Activated T-cell treated with anti-CD3 and anti-CD28 coated beads, Interleukin-2, amount 50 U/mL, for 72 hours (primary cell): ENCODE data around the gene IRAK2. TPM values are rescaled to one million over a fixed set of nuclear protein-coding genes. Genes with fewer than 3 reads are reported as not detected.

Experiments
- ATAC-seq, 2 donors: fragments of 150-1000 bp; cut with Tn5 transposase; replicated peaks in 1 of 2; 2 replicates each; pipeline ENCODE4 v1.10.0; 2021; ENCODE audit warnings: moderate library complexity in 2 of 2, mild to moderate bottlenecking in 1 of 2
- DNase-seq, 2 donors: peaks; one replicate each; pipeline ENCODE4 v3.0.0; 2021 to 2022; ENCODE audit warnings: mixed read lengths in 1 of 2
- H3K27ac Mint-ChIP-seq: one replicate; pipeline ENCODE4 v1.8.0; 2022; ENCODE audit warnings: mild to moderate bottlenecking, moderate library complexity, mixed read lengths
- H3K27me3 Mint-ChIP-seq: one replicate; pipeline ENCODE4 v1.8.0; 2022; ENCODE audit warnings: low read depth, mixed read lengths
- H3K36me3 Mint-ChIP-seq, 2 donors: one replicate each; pipeline ENCODE4 v1.8.0; 2022; ENCODE audit warnings: mixed read lengths in 2 of 2, mild to moderate bottlenecking in 1 of 2; ENCODE audit not compliant: insufficient read depth in 2 of 2
- H3K4me1 Mint-ChIP-seq: one replicate; pipeline ENCODE4 v1.8.0; 2022; ENCODE audit warnings: low read depth, mixed read lengths
- H3K4me3 Mint-ChIP-seq, 2 donors: one replicate each; pipeline ENCODE4 v1.8.0; 2022; ENCODE audit warnings: mild to moderate bottlenecking in 2 of 2, mixed read lengths in 2 of 2, moderate library complexity in 2 of 2
- H3K9me3 Mint-ChIP-seq, 2 donors: one replicate each; pipeline ENCODE4 v1.8.0; 2022; ENCODE audit warnings: mixed read lengths in 2 of 2
- total RNA-seq, 2 donors: library from RNA; stranded (reverse); gene quantifications; one replicate each; pipeline ENCODE4 v1.2.3, GENCODE V29; 2022

The IRAK2 gene
- total RNA-seq, 2 donors from 2014 or later: 9.4 to 11.8 TPM

- no peaks in the 10 kb centered on the region for H3K36me3 Mint-ChIP-seq
- DNase-seq (no peak), ATAC-seq (peak; percentile 39 to 41)
- H3K27me3 Mint-ChIP-seq: no peaks in the 10 kb centered on the region
- peaks cover 55% of the 10 kb centered on the region for H3K4me1 Mint-ChIP-seq
- H3K4me3 Mint-ChIP-seq: peak overlapping the region in 1 of 2 donors; percentile 52
- peak overlapping the region; percentile 92 for H3K27ac Mint-ChIP-seq
- H3K9me3 Mint-ChIP-seq: no peaks in the 10 kb centered on the region
Measured at GRCh38 chr3:10185804-10186762, 21.4 kb downstream of the IRAK2 start.

- Mint-ChIP-seq H3K4me3 (peak overlapping the region in 1 of 2 donors; percentile 4), H3K36me3 (no peaks in the 10 kb centered on the region), H3K27ac (peak overlapping the region; percentile 3), H3K4me1 (peaks cover 68% of the 10 kb centered on the region), H3K9me3 (no peaks in the 10 kb centered on the region), H3K27me3 (no peaks in the 10 kb centered on the region)
- no peak for ATAC-seq
- no peak for DNase-seq
Measured at GRCh38 chr3:10187290-10187876, 22.7 kb downstream of the IRAK2 start.

GRCh38 chr3:10187944-10188343, 23.2 kb downstream of the IRAK2 start:
- no peak for DNase-seq
- Mint-ChIP-seq H3K27me3 (no peaks in the 10 kb centered on the region), H3K4me3 (no peak overlapping the region), H3K9me3 (no peaks in the 10 kb centered on the region), H3K27ac (no peak overlapping the region), H3K4me1 (peaks cover 73% of the 10 kb centered on the region), H3K36me3 (no peaks in the 10 kb centered on the region)
- no peak for ATAC-seq

- Mint-ChIP-seq H3K27ac (peak overlapping the region; percentile 64), H3K9me3 (no peaks in the 10 kb centered on the region), H3K36me3 (no peaks in the 10 kb centered on the region), H3K4me1 (peaks cover 84% of the 10 kb centered on the region), H3K4me3 (peak overlapping the region; percentile 52 to 65), H3K27me3 (no peaks in the 10 kb centered on the region)
- no peak for ATAC-seq
- no peak for DNase-seq
Measured at GRCh38 chr3:10188804-10189556, 24.3 kb downstream of the IRAK2 start.

DNA sequence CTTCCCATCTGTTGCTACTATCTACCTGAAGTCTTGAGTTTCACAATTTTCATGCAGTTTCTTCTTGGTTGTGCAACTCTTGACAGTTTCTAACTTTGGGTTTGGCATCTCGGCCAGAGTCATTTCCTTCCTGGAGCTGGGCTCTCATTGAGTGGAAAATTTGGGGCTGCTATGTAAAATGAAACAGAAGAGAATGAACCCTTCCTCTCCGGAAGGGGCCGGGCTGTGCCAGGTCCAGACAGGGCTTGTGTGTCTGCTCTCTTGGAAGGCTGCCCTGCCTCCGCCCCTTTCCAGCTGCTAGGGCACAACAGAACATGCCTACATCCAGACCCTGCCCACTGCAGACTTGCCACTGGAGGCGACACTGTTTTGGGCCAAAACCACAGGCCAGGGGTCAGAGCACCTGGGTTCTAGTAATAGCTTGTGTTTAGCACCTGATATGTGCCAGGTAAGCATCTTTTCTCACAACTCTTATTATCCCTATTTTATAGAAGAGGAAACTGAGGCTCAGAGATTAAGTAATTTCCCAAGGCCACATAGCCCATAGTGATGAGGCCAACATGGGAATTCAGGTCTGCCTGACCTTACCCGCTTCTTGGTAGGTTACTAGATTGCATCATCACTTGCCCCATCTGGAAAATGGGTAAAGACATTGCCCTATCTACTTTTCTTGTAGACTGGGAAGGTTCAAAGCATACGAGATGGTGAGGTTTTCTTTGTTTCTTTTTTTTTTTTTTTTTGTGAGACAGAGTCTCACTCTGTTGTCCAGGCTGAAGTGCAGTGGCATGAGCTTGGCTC, 25.0 kb downstream of the IRAK2 start:
- Mint-ChIP-seq H3K4me1 (peaks cover 91% of the 10 kb centered on the region), H3K9me3 (no peaks in the 10 kb centered on the region), H3K4me3 (peak overlapping the region; percentile 52 to 65), H3K27me3 (no peaks in the 10 kb centered on the region), H3K27ac (peak overlapping the region; percentile 64), H3K36me3 (no peaks in the 10 kb centered on the region)
- ATAC-seq: peak; percentile 25 to 31
- peak; percentile 39 to 49 for DNase-seq

- peak; percentile 42 to 47 for ATAC-seq
- Mint-ChIP-seq H3K27me3 (no peaks in the 10 kb centered on the region), H3K4me3 (peak overlapping the region; percentile 54 to 78), H3K4me1 (peaks cover 95% of the 10 kb centered on the region), H3K36me3 (no peaks in the 10 kb centered on the region), H3K9me3 (no peaks in the 10 kb centered on the region), H3K27ac (peak overlapping the region; percentile 71)
- DNase-seq: peak; percentile 77 to 79
Measured at GRCh38 chr3:10192953-10193691, 28.4 kb downstream of the IRAK2 start.

GRCh38 chr3:10193692-10194327, 29.1 kb downstream of the IRAK2 start:
- no peaks in the 10 kb centered on the region for H3K36me3 Mint-ChIP-seq
- H3K27me3 Mint-ChIP-seq: no peaks in the 10 kb centered on the region
- peak overlapping the region; percentile 71 for H3K27ac Mint-ChIP-seq
- peak overlapping the region; percentile 54 to 78 for H3K4me3 Mint-ChIP-seq
- H3K9me3 Mint-ChIP-seq: no peaks in the 10 kb centered on the region
- peaks cover 98% of the 10 kb centered on the region for H3K4me1 Mint-ChIP-seq
- no peak for DNase-seq
- ATAC-seq: no peak

DNA sequence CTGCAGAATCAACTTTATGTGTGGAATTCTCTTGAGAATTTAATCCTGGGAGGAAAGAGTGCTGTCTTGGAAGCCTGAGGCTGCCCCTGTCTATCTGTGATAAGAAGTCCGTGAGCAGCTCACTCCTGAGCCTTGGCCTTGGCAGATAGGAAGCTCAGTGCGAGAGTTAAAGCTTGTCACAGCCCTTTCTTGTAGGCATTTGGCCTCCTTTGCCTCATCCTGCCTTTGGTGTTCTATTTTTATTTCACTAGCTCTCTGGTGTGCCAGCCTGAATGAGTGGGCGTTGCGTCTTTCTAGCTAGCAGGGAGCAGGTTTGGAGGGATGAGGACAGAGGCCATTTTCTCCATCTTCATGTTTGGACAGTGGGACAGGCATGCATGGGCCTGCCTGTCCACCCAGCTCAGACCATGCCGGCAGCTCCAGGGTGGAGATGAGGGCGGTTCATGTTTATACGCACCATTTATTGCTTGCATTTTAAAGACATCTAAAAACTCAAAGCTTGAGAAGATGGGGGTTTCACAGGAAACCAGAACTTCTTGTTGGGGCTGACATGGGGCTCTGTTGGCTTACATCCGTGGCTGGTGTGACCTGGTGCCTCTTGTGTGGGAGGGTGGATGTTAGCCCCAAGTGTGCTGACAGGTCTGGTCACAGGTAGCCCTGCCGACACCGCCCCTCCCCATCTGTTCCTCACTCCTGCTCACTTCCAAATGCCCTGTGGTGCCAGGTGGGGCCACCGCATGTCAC, 29.8 kb downstream of the IRAK2 start:
- Mint-ChIP-seq H3K4me3 (peak overlapping the region; percentile 54 to 78), H3K27me3 (no peaks in the 10 kb centered on the region), H3K36me3 (no peaks in the 10 kb centered on the region), H3K4me1 (peaks cover 98% of the 10 kb centered on the region), H3K9me3 (no peaks in the 10 kb centered on the region), H3K27ac (peak overlapping the region; percentile 71)
- peak; percentile 36 to 44 for ATAC-seq
- peak; percentile 67 to 68 for DNase-seq

DNA sequence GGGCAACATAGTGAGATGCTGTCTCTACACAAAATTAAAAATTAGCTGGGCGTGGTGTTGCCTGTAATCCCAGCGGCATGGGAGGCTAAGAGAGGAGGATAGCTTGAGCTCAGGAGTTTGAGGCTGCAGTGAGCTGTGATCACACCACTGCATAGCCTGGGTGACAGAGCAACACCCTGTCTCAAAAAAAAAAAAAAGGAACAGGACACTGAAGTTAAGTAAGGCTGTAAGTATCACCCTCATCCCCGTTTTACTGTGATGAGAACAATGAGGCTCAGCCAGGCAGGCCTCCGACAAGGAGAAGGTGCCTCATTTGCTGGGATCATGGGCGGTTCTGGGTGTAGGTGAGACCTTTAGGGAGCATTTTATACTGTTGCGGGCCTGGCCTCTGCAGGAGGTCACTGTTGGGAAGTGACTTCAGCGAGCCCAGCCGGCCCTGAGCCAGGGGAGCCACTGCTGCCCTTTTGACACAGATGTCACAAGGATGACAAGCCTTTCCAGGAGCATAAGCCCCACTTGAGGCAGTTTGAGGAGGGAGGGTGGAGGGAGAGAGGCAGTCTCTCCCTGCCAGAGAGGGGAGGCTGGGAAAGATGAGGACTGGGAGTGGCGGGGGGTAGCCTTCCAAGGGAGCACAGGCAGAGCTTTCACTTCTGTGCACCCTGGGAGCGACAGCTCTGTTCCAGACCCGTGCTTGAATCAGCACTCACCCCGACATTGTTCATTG, 30.8 kb downstream of the IRAK2 start:
- H3K9me3 Mint-ChIP-seq: no peaks in the 10 kb centered on the region
- peak overlapping the region; percentile 54 to 78 for H3K4me3 Mint-ChIP-seq
- no peak for DNase-seq
- ATAC-seq: no peak
- H3K27me3 Mint-ChIP-seq: no peaks in the 10 kb centered on the region
- H3K36me3 Mint-ChIP-seq: no peaks in the 10 kb centered on the region
- peaks cover 90% of the 10 kb centered on the region for H3K4me1 Mint-ChIP-seq
- H3K27ac Mint-ChIP-seq: peak overlapping the region; percentile 71

DNA sequence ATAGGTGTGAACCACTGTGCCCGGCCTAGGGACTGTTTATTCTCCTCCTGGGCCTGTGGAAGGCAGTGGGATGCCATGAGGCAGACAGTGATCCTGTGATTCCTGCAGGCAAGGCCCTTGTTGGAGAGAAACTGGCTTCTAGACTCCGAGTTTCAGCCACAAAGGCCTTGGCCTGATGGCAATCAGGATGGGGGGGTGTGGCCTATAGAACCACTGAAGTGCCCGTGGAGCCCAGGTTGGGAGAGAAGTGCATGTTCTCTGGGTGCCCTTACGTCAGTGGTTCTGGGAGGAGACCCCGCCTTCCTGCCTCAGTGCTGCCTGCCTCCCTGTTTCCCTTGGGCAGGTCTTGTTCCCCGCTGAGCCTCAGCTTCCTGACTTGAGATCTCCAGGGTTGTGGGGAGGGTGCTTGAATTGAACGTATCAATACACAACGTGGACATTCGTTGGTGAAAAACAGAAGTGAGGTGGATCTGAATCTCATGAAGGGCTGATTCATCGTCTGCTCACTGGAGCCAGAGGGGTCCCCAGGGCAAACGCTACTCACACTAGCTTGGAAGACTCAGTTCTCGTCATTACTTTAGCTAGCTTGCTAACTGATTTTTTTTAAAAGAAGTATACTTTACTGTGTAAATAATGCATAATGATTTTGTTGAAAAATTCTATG, 31.8 kb downstream of the IRAK2 start:
- Mint-ChIP-seq H3K4me3 (peak overlapping the region; percentile 9 to 42), H3K9me3 (no peaks in the 10 kb centered on the region), H3K36me3 (no peaks in the 10 kb centered on the region), H3K4me1 (peaks cover 82% of the 10 kb centered on the region), H3K27ac (peak overlapping the region; percentile 87), H3K27me3 (no peaks in the 10 kb centered on the region)
- ATAC-seq (no peak), DNase-seq (no peak)
